Activated naive CD4-positive, alpha-beta T cell treated with anti-CD3 and anti-CD28 coated beads, Interleukin-2, amount 50 U/mL, for 72 hours (primary cell): Measurements from ENCODE around the gene PDIA4. TPM values are rescaled to one million over a fixed set of nuclear protein-coding genes. Genes with fewer than 3 reads are reported as not detected.
"Not testable (repeated sequence)": the region's sequence is repeated elsewhere in the genome, so short reads cannot be mapped to it uniquely, and the experiment has no call there.

Source experiments
- ATAC-seq, 2 donors: fragments of 150-1000 bp; cut with Tn5 transposase; 2 replicates each; pipeline ENCODE4 v1.10.0; 2021; ENCODE audit warnings: mild to moderate bottlenecking in 2 of 2, moderate library complexity in 2 of 2
- DNase-seq, 2 donors: peaks; one replicate each; pipeline ENCODE4 v3.0.0; 2021 to 2022; ENCODE audit warnings: low spot score in 2 of 2
- H3K27ac Mint-ChIP-seq, 2 donors: one replicate each; pipeline ENCODE4 v1.8.0; 2022; ENCODE audit warnings: mild to moderate bottlenecking in 2 of 2, mixed read lengths in 2 of 2
- H3K36me3 Mint-ChIP-seq, 2 donors: one replicate each; pipeline ENCODE4 v1.8.0; 2022; ENCODE audit warnings: mixed read lengths in 2 of 2
- H3K9me3 Mint-ChIP-seq, 2 donors: one replicate each; pipeline ENCODE4 v1.8.0; 2022; ENCODE audit warnings: mixed read lengths in 2 of 2
- total RNA-seq, 2 donors: library from RNA; stranded (reverse); gene quantifications; one replicate each; pipeline ENCODE4 v1.2.3, GENCODE V29; 2022

Gene PDIA4
- total RNA-seq, 2 donors from 2014 or later: 56.7 to 78.0 TPM

DNA sequence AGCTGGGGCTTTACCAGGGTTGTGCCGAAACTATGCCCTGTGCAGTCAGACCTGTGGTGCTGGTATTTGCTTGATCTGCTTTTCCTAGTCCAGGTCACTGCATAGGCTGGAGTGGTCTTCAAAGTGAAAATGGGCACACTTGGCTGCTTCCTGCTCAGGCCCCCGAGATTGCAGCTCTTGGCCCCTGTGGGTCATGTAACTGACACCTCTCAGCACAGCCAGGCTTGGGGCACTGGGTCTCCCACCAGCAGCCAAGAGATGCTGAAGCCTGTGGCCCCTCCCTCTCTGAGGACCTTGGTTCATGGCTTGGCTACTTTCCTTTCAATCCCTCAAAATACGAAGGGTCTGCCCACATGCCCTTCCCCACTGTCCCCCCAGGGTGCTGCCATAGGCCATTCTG, 33.7 kb downstream of the PDIA4 start:
- ATAC-seq: peak in 1 of 2 donors; percentile 12
- Mint-ChIP-seq H3K36me3 (no peaks in the 10 kb centered on the region), H3K9me3 (no peaks in the 10 kb centered on the region), H3K27ac (no peak overlapping the region)
- DNase-seq: no peak

DNA sequence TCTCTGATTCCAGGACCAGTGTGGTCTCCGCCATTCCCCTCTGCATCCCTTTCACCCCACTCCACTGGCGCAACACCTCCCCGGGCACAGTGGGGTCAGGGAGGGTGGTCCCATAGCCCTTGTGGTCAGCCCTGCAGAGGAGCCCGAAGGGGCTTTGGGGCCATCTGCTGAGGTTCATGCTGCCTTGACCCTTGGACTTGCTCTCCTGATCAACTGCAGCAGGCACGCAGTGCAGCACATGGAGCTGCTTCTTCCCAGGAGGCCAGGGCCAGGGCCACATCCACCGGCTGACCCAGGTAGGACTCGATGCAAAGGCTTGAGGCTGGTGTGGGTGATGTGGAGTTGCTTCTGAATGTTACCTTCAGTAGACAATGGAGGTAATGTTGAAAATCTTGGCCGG, 35.1 kb downstream of the PDIA4 start:
- Mint-ChIP-seq H3K27ac (no peak overlapping the region), H3K9me3 (no peaks in the 10 kb centered on the region), H3K36me3 (no peaks in the 10 kb centered on the region)
- ATAC-seq (peak in 1 of 2 donors; percentile 16), DNase-seq (no peak)

DNA sequence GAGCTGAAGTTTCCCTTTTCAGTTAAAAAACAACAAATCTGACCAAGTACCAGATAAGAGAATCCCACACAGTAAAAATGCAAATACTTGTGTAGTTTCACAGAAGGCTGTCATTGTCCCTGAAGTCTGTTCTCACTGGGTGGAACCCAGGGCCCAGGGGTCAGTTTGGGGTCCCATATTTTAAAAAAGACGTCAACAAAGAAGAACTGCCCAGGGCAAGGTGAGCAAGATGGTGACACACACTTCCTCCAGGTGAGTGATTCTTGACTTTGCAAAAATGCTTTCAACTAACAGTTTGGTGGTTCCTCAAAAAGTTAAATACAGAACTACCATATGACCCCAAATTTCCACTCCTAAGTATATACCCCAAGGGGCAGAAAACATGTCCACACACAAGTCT, 36.8 kb downstream of the PDIA4 start:
- no peak overlapping the region for H3K27ac Mint-ChIP-seq
- ATAC-seq (no peak), DNase-seq (no peak)
- H3K36me3 Mint-ChIP-seq: peaks cover 0 to 8% of the 10 kb centered on the region in 2 donors
- H3K9me3 Mint-ChIP-seq: no peaks in the 10 kb centered on the region

DNA sequence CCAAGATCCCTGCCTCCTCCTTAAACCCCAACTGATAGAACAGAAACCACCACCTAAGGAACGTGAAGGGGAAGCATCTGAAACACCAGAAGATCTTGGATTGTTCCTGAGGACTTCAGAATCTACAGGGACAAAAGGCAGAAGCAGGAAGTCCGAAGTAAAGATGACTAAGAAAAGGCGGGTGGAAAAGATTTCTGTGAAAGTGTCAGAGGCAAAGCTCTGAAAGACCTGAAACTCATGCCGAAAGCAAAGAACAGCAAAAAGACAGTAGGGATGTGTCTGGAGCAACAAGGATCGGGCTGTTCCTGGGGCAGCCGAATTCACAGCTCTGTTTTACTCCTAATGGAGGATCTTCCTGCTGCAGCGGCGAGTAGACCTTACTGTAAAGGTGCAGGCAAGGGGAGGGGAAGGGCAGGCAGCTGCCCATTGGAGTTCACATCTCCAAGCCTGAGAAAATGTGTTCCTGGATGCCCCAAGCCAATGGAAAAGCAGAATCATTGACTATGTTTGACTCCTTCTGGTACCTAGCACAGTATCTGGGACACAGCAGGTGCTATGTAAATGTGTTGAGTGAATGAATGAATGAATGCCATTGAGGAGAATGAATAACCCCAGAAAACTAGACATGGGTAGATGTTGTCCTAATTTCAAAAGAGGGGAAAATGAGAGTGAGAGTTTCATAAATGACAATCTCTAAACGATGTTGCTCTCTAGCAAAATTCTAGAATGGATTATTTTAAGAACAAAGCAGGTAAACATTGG, 40.4 kb downstream of the PDIA4 start:
- DNase-seq (no peak), ATAC-seq (peak in 1 of 2 donors; percentile 33)
- H3K36me3 Mint-ChIP-seq: peaks cover 0 to 8% of the 10 kb centered on the region in 2 donors
- peak overlapping the region; percentile 96 to 100 for H3K27ac Mint-ChIP-seq
- no peaks in the 10 kb centered on the region for H3K9me3 Mint-ChIP-seq

DNA sequence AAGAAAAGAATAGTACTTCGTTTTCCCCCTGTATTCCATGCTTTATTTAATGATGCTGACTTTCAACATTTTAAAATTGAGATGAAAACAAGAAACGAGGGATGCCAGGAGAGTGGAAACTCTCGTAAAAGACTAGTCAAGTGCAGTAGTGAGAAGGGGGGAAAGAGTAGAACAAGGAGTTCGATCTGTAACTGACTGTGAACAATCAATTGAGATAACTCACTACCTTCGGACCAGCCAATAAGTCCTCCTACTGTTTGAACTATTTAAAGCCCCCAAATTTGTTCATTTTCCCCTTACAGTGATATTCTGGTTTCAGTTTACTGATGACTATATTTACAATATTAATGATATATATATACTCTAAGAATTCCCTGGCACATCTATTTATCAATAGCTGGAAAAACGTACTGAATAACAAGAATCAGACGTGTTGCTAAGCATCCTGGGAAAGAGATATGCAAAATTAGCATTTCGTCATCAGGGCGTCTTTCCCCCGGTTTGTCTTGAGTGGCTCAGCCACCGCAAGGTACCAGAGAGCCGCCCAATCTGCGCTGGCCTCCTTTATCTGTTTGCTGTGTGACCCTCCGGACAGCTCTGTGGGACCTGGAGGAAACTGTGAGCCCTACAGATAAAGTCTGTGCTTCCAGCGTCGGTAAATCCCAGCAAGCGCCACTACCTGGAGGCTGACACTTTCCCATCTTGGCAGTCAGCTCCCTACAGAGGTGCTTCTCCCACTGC, 41.1 kb downstream of the PDIA4 start:
- ATAC-seq (peak; percentile 87 to 96), DNase-seq (peak; percentile 76 to 82)
- Mint-ChIP-seq H3K36me3 (peaks cover 0 to 8% of the 10 kb centered on the region in 2 donors), H3K27ac (peak overlapping the region; percentile 96 to 100), H3K9me3 (no peaks in the 10 kb centered on the region)

DNA sequence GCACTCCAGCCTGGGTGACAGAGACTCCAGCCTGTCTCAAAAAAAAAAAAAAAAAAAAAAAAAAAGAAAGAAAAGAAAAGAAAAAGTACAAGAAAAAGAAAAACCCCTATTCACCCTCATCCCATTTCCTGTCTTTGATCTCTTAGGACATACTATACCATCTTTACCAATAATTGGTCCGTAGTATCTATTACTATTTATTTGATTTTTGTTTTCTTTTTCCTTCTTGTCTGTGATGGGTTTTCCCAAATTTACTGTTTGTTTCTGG, 41.6 kb downstream of the PDIA4 start:
- DNase-seq (no peak), ATAC-seq (no peak)
- Mint-ChIP-seq H3K9me3 (peaks cover 0 to under 1% of the 10 kb centered on the region in 2 donors), H3K27ac (peak overlapping the region; percentile 96 to 100), H3K36me3 (peaks cover under 1 to 8% of the 10 kb centered on the region in 2 donors)

DNA sequence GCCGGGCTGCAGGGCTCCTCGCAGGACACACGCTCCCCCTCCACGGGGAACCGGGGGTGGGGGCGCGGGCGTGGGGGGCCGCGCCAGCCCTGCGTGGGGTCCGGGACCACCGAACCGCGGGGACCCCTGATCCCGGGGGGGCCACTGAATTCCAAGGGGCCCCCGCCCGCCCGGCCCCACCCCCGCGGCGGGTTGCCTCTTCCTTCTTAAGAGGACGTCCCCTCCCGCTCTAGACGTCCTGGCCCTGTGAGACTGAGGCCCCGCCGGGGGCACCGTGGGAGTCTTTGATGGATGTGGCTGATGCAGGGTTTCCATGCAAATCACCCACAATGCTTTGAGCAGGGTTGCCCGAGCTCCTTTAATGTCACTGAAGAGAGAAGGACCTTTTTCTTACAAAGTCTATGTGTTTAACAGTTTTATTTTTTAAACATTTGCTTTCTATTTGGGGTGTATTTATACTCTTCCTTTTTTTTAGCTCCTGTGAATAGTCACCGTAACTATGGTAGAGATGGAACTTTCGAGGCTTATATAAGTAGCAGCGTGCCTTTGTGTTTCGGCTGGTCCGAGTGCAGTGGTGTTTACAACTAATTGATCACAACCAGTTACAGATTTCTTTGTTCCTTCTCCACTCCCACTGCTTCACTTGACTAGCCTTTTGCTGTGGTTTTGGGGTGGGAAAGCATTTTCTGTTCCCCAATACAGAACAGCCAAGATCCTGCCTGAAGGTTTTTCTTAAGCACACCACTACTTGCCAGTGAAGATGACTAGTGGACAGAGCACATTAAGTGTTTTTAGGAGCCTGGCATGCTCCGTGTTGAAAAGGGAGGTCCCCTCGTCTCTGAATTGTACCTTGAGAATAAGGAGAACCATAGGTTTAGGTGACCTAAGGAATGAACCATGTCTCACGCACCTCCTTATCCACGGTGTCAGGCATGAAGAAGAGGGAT, 44.8 kb downstream of the PDIA4 start:
- Mint-ChIP-seq H3K27ac (peak overlapping the region; percentile 91 to 99), H3K9me3 (peaks cover 0 to 8% of the 10 kb centered on the region in 2 donors), H3K36me3 (peaks cover 8 to 9% of the 10 kb centered on the region in 2 donors)
- DNase-seq (peak in 1 of 2 donors; percentile 84), ATAC-seq (peak; percentile 43 to 81)

DNA sequence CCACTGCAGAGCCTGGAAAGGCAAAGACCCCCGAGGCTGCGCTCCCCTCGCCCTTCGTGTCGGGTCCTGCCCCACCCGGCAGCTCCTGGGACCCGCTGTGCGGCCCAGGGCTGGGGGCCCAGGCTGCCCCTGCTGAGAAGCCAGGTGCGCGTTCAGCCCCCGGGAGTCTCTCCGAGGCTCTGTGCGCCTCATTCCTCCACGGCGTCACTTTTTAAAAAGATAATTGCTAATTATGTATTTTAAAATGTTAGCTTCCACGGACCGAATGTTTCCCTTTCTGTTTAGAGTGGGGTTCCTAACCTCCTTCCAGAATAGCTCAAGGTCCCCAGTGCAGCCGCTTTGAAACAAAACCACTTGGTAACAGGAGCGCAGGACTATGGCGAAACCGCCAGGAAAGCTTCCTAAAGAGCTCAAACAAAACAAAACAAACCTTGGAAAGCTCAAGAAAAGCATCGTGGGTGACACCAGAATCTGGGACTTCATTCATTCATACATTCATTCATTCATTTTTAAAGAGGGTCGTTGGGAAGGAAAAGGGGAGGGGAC, 45.6 kb downstream of the PDIA4 start:
- DNase-seq: no peak

DNA sequence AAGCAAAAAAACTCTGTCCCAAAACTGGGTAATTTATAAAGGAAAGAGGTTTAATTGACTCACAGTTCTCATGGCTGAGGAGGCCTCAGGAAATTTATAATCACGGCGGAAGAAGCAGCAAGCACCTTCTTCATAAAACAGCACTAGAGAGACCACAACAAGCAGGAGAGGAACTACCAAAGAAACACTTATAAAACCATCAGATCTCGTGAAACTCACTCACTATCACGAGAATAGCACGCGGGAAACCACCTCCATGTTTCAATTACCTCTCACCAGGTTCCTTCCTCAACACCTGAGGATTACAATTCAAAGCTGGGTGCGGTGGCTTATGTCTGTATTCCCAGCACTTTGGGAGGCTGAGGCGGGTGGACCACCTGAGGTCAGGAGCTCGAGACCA, 48.5 kb downstream of the PDIA4 start:
- peak; percentile 7 to 61 for ATAC-seq
- H3K9me3 Mint-ChIP-seq: peaks cover 0 to 8% of the 10 kb centered on the region in 2 donors
- DNase-seq: no peak
- peak overlapping the region in 1 of 2 donors; percentile 67 for H3K27ac Mint-ChIP-seq
- H3K36me3 Mint-ChIP-seq: peaks cover 0 to 9% of the 10 kb centered on the region in 2 donors

More for the DNA sequence above, 45.6 kb downstream of the PDIA4 start:
- H3K36me3 Mint-ChIP-seq: peaks cover 4 to 9% of the 10 kb centered on the region in 2 donors
- peak overlapping the region; percentile 91 to 95 for H3K27ac Mint-ChIP-seq
- H3K9me3 Mint-ChIP-seq: peaks cover 0 to 8% of the 10 kb centered on the region in 2 donors
- no peak for ATAC-seq

DNA sequence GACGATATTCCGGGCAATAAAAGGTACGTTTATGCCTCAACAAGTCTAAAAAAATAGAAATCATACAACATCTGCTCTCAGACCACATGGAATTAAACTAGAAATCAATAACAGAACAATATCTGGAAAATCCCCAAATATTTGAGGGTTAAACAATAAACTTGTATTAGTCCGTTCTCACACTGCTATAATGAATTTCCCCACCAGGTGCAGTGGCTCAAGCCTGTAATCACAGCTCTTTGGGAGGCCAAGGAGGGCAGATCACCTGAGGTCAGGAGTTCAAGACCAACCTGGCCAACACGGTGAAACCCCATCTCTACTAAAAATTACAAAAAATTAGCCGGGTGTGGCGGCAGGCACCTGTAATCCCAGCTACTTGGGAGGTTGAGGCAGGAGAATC, 49.2 kb downstream of the PDIA4 start:
- H3K36me3 Mint-ChIP-seq, DNase-seq, H3K9me3 Mint-ChIP-seq, ATAC-seq: not testable (repeated sequence)
- peak overlapping the region; percentile 29 to 67 for H3K27ac Mint-ChIP-seq

DNA sequence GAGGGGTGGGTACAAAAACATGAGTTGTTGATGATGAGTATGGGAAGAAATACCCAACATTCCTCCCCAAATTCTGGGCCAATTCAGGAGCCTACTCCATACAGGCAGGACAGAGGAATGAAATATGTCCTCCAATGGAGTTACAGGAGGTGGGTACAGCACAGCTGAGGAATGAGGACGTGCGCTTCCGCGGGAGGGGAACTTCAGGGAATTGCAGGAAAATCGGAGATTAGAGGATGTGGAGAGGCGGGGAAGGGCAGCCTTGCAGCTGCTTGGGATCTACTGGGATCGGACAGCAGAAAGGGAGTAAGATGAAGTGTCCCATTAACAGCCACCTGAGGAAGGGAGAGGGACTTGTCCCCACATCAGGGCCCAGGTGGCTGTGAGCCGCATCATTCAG, 50.2 kb downstream of the PDIA4 start:
- Mint-ChIP-seq H3K27ac (no peak overlapping the region), H3K36me3 (peaks cover 0 to 9% of the 10 kb centered on the region in 2 donors), H3K9me3 (peaks cover 0 to 8% of the 10 kb centered on the region in 2 donors)
- no peak for DNase-seq
- ATAC-seq: no peak

DNA sequence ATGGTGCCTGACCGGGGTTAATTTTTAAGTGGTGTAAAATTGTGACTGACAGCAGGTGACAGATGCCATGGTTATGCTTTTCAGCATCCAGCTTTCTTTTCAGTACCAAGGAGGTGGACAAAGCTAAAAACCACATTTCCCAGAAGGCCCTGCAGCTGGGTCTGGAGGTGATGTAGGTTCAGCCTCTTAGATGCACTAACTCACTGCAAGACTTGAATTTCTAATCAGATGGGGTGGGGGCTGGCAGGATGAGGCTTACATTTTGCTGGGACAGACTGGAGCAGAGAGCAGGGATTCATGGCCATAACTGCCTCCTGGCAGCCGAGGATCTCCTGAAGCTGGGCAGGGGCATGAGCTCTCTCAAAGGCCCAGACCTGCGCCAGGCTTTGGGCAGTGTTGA, 52.4 kb downstream of the PDIA4 start:
- Mint-ChIP-seq H3K9me3 (peaks cover 0 to under 1% of the 10 kb centered on the region in 2 donors), H3K36me3 (peaks cover 0 to 1% of the 10 kb centered on the region in 2 donors), H3K27ac (no peak overlapping the region)
- DNase-seq (no peak), ATAC-seq (no peak)

DNA sequence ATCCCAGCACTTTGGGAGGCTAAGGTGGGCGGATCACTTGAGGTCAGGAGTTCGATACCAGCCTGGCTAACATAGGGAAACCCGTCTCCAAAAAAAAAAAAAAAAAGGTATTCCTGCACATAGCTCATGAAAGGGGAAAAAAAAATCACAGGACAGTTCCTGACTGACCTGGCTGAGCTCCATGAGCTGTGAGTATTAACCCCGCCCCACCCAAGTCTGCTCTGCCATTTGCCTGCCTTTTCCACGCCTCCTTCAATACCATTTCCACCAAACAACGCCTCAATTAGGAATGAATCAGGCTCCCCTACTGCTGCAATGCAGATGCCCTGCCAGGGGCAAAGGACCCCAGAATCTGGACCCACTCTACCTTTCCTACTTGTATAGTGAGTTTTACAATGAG, 55.0 kb downstream of the PDIA4 start:
- no peak overlapping the region for H3K27ac Mint-ChIP-seq
- no peaks in the 10 kb centered on the region for H3K36me3 Mint-ChIP-seq
- no peaks in the 10 kb centered on the region for H3K9me3 Mint-ChIP-seq
- DNase-seq (no peak), ATAC-seq (no peak)

DNA sequence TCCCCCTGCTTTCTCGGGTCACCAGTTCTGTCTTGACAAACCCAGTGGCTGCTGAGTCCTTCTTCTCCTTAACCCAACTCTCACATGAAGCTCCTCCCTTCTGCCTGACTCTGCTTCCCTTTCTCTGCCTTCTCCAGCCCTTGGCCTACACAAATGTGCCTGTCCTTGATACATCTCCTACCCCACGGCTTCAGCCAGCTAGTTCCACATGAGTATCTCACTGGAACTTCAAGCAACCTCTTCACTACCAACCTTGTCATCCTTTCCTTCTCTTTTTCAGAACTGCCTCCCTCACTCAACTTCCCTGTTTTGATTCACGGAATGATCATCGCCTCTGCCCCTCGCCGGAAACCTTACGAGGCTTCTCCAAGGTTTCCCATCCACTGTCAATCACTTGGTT, 55.9 kb downstream of the PDIA4 start:
- no peak for ATAC-seq
- H3K9me3 Mint-ChIP-seq: no peaks in the 10 kb centered on the region

DNA sequence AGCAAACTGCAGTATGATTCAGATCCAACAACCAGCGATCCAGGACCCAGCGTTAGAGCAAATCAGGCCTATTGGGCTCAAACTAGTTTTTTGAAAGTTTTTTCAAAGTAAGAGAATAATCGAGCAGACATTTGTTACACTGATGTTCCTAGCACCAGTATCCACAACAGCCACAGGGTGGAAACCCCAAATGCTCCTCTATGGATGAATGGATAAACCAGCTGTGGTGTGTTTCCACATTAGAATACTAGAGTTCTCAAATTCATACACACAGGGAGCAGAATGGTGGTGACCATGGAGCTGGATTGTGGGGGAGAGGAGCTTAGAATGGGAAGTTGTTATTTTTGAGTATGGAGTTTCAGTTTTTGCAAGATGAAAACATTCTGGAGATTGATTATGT, 60.7 kb downstream of the PDIA4 start:
- no peak overlapping the region for H3K27ac Mint-ChIP-seq
- DNase-seq: no peak
- no peaks in the 10 kb centered on the region for H3K36me3 Mint-ChIP-seq
- no peaks in the 10 kb centered on the region for H3K9me3 Mint-ChIP-seq
- no peak for ATAC-seq

More for the DNA sequence above, 55.9 kb downstream of the PDIA4 start:
- Mint-ChIP-seq H3K27ac (no peak overlapping the region), H3K36me3 (no peaks in the 10 kb centered on the region)
- DNase-seq: no peak

DNA sequence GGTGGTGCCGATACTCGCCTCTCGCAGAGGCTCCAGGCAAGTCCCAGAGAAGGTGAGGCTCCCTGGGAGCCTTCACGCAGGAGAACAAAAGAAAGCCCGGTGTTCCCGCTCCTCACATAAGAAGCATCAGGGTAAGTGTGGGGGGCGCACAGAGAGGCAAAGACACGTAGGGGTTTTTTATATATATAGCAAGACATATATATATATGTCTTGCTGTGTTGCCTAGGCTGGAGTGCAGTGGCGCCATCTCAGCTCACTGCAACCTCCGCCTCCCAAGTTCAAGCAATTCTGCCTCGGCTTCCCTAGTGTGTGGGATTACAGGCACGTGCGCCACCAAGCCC, 61.3 kb downstream of the PDIA4 start:
- DNase-seq (no peak), ATAC-seq (peak in 1 of 2 donors; percentile 25)
- Mint-ChIP-seq H3K9me3 (no peaks in the 10 kb centered on the region), H3K36me3 (no peaks in the 10 kb centered on the region), H3K27ac (no peak overlapping the region)
